Stimulated activated CD4-positive, alpha-beta T cell treated with anti-CD3 and anti-CD28 coated beads, Interleukin-1b, Interleukin-23, amount 100 ng/mL, for 1 hour (primary cell): ENCODE results near the gene THG1L.
"Not testable (repeated sequence)": the region's sequence is repeated elsewhere in the genome, so short reads cannot be mapped to it uniquely, and the experiment has no call there.

Experiments used
- DNase-seq, 2 donors: peaks; one replicate each; pipeline ENCODE4 v3.0.0-alpha.2; 2020; ENCODE audit warnings: low read depth in 2 of 2

THG1L gene

GRCh38 chr5:157727858-157728257, 3.4 kb upstream of the THG1L start:
- DNase-seq: not testable (repeated sequence)

- DNase-seq: no peak
Measured at GRCh38 chr5:157729858-157730257, 1.4 kb upstream of the THG1L start.

- DNase-seq: no peak
Measured at GRCh38 chr5:157730900-157731271, 334 bp upstream of the THG1L start.

GRCh38 chr5:157732130-157732514, 902 bp downstream of the THG1L start:
- DNase-seq: no peak

GRCh38 chr5:157732596-157733262, 1.5 kb downstream of the THG1L start:
- DNase-seq: no peak

GRCh38 chr5:157734436-157734835, 3.2 kb downstream of the THG1L start:
- no peak for DNase-seq

- DNase-seq: no peak
Measured at GRCh38 chr5:157735991-157736390, 4.8 kb downstream of the THG1L start.

- no peak for DNase-seq
Measured at GRCh38 chr5:157739388-157740228, 8.4 kb downstream of the THG1L start.

- no peak for DNase-seq
Measured at GRCh38 chr5:157740229-157740610, 9.0 kb downstream of the THG1L start.

- DNase-seq: no peak
Measured at GRCh38 chr5:157741131-157741530, 9.9 kb downstream of the THG1L start.

- peak; percentile 79 to 89 for DNase-seq
Measured at GRCh38 chr5:157743163-157744050, 12.2 kb downstream of the THG1L start, which contains the start of gene LSM11. TSS of gene LSM11 (plus strand) at chr5:157743712. CDS start at chr5:157743751, 39 bp downstream.

- no peak for DNase-seq
Measured at GRCh38 chr5:157744051-157745011, 13.1 kb downstream of the THG1L start.

GRCh38 chr5:157745041-157745456, 13.8 kb downstream of the THG1L start:
- no peak for DNase-seq

GRCh38 chr5:157747173-157747740, 16.0 kb downstream of the THG1L start:
- DNase-seq: no peak

- no peak for DNase-seq
Measured at GRCh38 chr5:157747766-157748700, 16.8 kb downstream of the THG1L start.

- DNase-seq: no peak
Measured at GRCh38 chr5:157748760-157749461, 17.7 kb downstream of the THG1L start.

GRCh38 chr5:157749462-157749799, 18.2 kb downstream of the THG1L start:
- DNase-seq: no peak

- DNase-seq: no peak
Measured at GRCh38 chr5:157750320-157750719, 19.1 kb downstream of the THG1L start.

GRCh38 chr5:157756122-157756521, 24.9 kb downstream of the THG1L start:
- no peak for DNase-seq
